ENCODE measurements around the gene PHIP.
"Not testable (repeated sequence)": the region's sequence is repeated elsewhere in the genome, so short reads cannot be mapped to it uniquely, and the experiment has no call there.

PHIP gene

DNA sequence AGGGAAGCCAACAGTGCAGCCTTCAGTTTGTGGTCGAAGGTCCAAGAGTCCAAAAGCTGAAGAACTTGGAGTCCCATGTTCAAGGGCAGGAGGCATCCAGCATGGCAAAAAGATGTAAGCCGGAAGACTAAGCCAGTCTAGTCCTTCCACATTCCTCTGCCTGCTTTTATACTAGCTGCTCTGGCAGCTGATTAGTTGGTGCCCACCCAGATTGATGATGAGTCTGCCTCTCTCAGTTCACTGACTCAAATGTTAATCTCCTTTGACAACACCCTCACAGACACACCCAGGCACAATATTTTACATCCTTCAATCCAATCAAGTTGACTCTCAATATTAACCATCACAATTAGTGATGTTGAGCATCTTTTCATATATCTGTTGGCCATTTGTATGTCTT, 23.1 kb upstream of the PHIP start:
- no peak overlapping the region for H3K4me3 ChIP-seq (ENCODE audit: low read depth, low read length)
- TF ChIP-seq, protein P1, sequence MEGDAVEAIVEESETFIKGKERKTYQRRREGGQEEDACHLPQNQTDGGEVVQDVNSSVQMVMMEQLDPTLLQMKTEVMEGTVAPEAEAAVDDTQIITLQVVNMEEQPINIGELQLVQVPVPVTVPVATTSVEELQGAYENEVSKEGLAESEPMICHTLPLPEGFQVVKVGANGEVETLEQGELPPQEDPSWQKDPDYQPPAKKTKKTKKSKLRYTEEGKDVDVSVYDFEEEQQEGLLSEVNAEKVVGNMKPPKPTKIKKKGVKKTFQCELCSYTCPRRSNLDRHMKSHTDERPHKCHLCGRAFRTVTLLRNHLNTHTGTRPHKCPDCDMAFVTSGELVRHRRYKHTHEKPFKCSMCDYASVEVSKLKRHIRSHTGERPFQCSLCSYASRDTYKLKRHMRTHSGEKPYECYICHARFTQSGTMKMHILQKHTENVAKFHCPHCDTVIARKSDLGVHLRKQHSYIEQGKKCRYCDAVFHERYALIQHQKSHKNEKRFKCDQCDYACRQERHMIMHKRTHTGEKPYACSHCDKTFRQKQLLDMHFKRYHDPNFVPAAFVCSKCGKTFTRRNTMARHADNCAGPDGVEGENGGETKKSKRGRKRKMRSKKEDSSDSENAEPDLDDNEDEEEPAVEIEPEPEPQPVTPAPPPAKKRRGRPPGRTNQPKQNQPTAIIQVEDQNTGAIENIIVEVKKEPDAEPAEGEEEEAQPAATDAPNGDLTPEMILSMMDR (IDR thresholded peaks at IDR 0.05; ENCODE audit: insufficient read depth, low read depth, low read length, missing control alignments), result no peak
- DNase-seq (ENCODE audit: low read depth), result no peak

DNA sequence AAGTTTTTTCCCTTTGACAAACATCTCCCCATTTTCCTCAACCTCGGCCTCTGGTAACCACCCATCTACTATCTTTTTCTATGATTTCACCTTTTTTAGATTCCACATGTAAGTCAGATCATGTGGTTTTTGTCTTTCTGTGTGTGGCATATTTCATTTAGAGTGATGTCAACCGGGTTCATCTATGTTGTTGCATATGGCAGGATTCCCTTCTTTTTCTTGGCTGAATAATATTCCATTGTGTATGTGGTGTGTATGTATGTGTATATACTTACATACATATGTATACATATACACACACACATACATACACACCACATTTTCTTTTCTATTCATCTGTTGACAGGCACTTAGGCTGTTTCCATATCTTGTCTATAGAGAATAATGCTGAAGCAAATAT, 22.2 kb upstream of the PHIP start:
- no peak overlapping the region for H3K4me3 ChIP-seq (ENCODE audit: low read depth, low read length)
- no peak for DNase-seq (ENCODE audit: low read depth)

DNA sequence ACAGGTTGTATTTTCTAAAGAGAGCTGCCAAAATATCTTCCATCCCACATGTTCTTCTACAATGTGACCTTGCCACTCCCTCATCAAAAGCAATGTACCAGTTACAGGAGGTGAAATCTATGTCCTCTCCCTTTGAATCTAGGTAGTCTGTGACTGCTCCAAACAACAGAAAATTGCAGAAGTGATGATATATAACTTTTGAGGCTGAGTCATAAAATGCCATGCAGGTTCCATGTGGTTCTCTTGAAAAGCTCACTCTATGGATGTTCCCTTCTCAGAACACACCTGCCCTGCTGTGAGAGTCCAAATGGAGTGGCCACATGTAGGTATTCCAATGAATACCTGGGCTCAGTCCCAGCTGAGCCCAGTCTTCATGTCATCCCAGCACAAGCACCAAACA, 16.9 kb upstream of the PHIP start:
- TF ChIP-seq, protein P1 (IDR thresholded peaks at IDR 0.05; ENCODE audit: insufficient read depth, low read depth, low read length, missing control alignments), result no peak
- H3K4me3 ChIP-seq (ENCODE audit: low read depth, low read length), result no peak overlapping the region
- DNase-seq (ENCODE audit: low read depth), result no peak

More for the DNA sequence above, 22.2 kb upstream of the PHIP start:
- TF ChIP-seq, protein P1 (IDR thresholded peaks at IDR 0.05; ENCODE audit: insufficient read depth, low read depth, low read length, missing control alignments), result no peak

DNA sequence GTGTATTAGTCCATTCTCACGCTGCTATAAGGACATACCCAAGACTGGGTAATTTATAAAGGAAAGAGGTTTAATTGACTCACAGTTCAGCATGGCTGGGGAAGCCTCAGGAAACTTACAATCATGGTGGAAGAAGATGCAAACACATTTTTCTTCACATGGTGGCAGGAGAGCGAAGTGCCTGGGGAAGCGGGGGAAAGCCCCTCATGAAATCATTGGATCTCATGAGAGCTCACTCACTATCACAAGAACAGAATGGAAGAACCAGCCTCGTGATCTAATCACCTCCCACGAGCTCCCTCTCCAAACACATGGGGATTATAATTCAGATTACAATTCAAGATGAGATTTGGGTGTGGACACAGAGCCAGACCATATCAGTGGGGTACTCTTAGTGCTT, 13.7 kb upstream of the PHIP start:
- not testable (repeated sequence) for H3K4me3 ChIP-seq (ENCODE audit: low read depth, low read length); DNase-seq (ENCODE audit: low read depth)

DNA sequence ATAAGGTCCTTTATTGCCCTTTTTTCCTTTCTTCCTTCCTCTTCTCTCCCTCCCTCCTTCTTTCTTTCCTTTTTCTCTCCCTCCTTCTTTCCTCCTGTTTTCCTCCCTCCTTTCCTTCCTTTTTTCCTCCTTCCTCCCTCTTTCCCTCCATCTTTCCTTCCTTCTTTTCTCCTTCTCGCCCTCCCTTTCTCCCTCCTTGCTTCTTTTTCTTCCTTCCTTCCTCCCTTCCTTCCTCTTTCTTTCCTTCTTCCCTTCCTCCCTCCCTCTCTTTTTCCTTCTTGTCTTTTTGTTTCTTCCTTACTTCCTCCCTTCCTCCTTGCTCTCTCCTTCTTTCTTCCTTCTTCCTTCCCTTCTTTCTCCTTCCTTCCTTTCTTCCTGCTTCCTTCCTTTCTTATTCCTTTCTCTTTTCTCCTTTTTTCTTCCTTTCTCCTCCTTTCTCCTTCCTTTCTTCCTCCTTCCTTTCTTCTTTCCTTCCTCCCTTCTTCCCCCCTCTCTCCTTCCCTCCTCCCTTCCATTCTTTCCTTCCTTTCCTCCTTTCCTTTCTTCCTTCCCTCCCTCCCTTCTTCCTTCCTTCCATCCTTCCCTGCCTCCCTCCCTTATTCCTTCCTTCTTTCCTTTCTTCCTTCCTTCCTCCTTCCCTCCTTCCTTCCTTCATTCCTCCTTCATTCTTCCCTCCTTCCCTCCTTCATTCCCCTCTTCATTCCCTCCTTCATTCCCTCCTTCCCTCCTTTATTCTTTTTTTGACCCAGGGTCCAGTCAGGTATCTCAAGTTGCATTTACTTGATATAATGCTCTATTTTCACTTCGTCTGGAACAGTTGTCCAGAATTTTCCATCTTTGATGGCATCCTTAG, 11.7 kb upstream of the PHIP start:
- H3K4me3 ChIP-seq (ENCODE audit: low read depth, low read length), result no peak overlapping the region
- TF ChIP-seq, protein P1 (IDR thresholded peaks at IDR 0.05; ENCODE audit: insufficient read depth, low read depth, low read length, missing control alignments), result no peak
- DNase-seq (ENCODE audit: low read depth), result no peak

DNA sequence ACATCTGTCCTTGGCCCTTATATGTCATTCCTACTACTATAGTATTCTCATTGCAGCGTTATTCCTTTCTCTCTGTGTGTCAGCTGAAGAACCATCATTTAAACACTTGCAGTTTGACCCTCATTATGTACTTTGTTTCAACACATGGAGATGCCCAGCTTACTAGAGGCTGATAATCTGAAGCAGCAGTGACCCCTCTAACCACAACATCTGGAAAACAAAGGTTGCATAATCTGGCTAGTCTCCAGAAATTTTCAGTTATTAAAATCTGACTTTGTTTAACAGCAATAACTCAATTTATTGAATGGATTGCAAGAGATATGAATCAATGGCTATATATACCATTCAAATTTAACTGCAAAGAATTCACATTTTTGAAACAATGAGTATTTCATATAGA, 6.6 kb upstream of the PHIP start:
- TF ChIP-seq, protein P1 (IDR thresholded peaks at IDR 0.05; ENCODE audit: insufficient read depth, low read depth, low read length, missing control alignments), result no peak
- H3K4me3 ChIP-seq (ENCODE audit: low read depth, low read length), result no peak overlapping the region
- DNase-seq (ENCODE audit: low read depth), result no peak

DNA sequence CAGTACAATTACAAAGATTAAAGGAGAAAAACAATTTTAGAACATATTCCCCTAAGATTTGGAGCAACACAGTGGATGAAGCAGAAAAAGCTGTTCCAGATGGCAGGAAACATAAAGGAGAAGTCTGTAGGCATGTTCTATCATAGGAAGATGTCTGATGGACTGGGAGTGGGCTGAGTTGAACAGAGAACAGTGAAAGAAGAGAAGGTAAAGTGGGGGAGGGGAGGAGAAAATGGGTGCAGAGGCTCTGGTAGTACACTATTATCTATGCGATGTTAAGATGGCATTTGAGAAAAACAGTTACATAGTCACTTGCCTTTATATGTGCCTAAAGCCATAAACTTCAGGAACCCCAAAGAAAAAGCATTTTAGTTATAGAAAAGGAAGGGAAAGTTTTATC, 4.2 kb upstream of the PHIP start:
- TF ChIP-seq, protein P1 (IDR thresholded peaks at IDR 0.05; ENCODE audit: insufficient read depth, low read depth, low read length, missing control alignments), result no peak
- H3K4me3 ChIP-seq (ENCODE audit: low read depth, low read length), result no peak overlapping the region
- DNase-seq (ENCODE audit: low read depth), result no peak

Measured in GM12865 (cell line).